Measurements from ENCODE around the gene RNF175. TPM values are rescaled to one million over a fixed set of nuclear protein-coding genes. Genes with fewer than 3 reads are reported as not detected.

Gene RNF175
- total RNA-seq, 1 donor from 2014 or later, result not detected

- Histone ChIP-seq H3K4me3 (no peak overlapping the region), H3K27ac (no peak overlapping the region), H3K27me3 (no peaks in the 10 kb centered on the region), H3K4me1 (no peaks in the 10 kb centered on the region), H3K36me3 (no peaks in the 10 kb centered on the region), H3K9me3 (no peaks in the 10 kb centered on the region)
- DNase-seq (ENCODE audit: low spot score in 2 of 2), result no peak
- intact Hi-C loops (cut with DNase I), result no loop called here
- TF ChIP-seq, protein P1, sequence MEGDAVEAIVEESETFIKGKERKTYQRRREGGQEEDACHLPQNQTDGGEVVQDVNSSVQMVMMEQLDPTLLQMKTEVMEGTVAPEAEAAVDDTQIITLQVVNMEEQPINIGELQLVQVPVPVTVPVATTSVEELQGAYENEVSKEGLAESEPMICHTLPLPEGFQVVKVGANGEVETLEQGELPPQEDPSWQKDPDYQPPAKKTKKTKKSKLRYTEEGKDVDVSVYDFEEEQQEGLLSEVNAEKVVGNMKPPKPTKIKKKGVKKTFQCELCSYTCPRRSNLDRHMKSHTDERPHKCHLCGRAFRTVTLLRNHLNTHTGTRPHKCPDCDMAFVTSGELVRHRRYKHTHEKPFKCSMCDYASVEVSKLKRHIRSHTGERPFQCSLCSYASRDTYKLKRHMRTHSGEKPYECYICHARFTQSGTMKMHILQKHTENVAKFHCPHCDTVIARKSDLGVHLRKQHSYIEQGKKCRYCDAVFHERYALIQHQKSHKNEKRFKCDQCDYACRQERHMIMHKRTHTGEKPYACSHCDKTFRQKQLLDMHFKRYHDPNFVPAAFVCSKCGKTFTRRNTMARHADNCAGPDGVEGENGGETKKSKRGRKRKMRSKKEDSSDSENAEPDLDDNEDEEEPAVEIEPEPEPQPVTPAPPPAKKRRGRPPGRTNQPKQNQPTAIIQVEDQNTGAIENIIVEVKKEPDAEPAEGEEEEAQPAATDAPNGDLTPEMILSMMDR (IDR thresholded peaks at IDR 0.05), result no peak
Measured at GRCh38 chr4:153778383-153778782, 18.6 kb upstream of the RNF175 start.

DNA sequence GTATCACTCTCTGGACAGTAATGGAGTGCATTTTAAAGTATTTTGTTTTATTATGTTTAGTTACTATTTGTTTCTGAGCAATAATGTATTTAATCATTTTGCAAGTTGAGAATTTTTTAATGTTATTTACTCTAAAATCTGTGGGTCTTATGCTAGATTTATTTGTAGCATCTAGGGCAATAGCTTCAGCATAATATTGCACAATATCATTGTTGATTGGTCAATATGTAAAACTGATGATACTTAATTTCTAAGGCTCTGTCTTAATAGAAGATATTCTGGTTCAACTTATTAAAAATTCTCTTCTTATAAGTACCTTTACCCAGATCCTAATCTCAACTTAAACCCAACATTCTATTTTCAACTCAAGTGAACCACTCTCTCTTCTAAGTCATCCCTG, 17.6 kb upstream of the RNF175 start:
- H3K4me1 ChIP-seq, result no peaks in the 10 kb centered on the region
- H3K9me3 ChIP-seq, result no peaks in the 10 kb centered on the region
- intact Hi-C loops (cut with DNase I), result no loop called here
- no peaks in the 10 kb centered on the region for H3K36me3 ChIP-seq
- H3K27ac ChIP-seq, result no peak overlapping the region
- no peaks in the 10 kb centered on the region for H3K27me3 ChIP-seq
- TF ChIP-seq, protein P1 (IDR thresholded peaks at IDR 0.05), result no peak
- no peak overlapping the region for H3K4me3 ChIP-seq
- no peak for DNase-seq (ENCODE audit: low spot score in 2 of 2)

- H3K27me3 ChIP-seq, result no peaks in the 10 kb centered on the region
- H3K4me3 ChIP-seq, result no peak overlapping the region
- no peak overlapping the region for H3K27ac ChIP-seq
- H3K36me3 ChIP-seq, result no peaks in the 10 kb centered on the region
- no peaks in the 10 kb centered on the region for H3K4me1 ChIP-seq
- intact Hi-C loops (cut with DNase I), result no loop called here
- TF ChIP-seq, protein P1 (IDR thresholded peaks at IDR 0.05), result no peak
- no peak for DNase-seq (ENCODE audit: low spot score in 2 of 2)
- H3K9me3 ChIP-seq, result no peaks in the 10 kb centered on the region
Measured at GRCh38 chr4:153776601-153777000, 16.8 kb upstream of the RNF175 start.

GRCh38 chr4:153773236-153773690, 13.4 kb upstream of the RNF175 start:
- no peak for DNase-seq (ENCODE audit: low spot score in 2 of 2)
- TF ChIP-seq, protein P1 (IDR thresholded peaks at IDR 0.05), result no peak
- intact Hi-C loops (cut with DNase I), result no loop called here

DNA sequence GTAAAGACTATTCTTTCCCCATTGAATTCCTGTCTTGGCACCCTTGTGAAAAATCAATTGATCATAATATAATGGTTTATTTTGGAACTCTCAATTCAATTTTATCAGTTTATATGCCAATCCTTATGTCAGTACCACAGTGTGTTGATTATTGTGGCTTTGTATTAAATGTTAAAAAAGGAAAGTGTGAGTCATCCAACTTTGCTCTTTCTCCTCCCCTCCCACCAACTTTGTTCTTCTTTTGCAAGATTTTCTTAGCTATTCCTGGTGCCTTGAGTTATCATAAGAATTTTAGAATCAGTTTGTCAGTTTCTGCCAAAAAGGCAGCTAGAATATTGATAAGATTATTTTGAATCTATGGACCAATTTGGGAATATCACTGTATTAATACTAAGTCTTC, 11.2 kb upstream of the RNF175 start:
- no peak for DNase-seq (ENCODE audit: low spot score in 2 of 2)
- H3K4me3 ChIP-seq, result no peak overlapping the region
- TF ChIP-seq, protein P1 (IDR thresholded peaks at IDR 0.05), result no peak
- H3K27ac ChIP-seq, result no peak overlapping the region
- H3K4me1 ChIP-seq, result no peaks in the 10 kb centered on the region
- intact Hi-C loops (cut with DNase I), result no loop called here
- H3K27me3 ChIP-seq, result no peaks in the 10 kb centered on the region
- H3K9me3 ChIP-seq, result no peaks in the 10 kb centered on the region
- H3K36me3 ChIP-seq, result no peaks in the 10 kb centered on the region

More at GRCh38 chr4:153773236-153773690, 13.4 kb upstream of the RNF175 start:
- no peaks in the 10 kb centered on the region for H3K9me3 ChIP-seq
- H3K4me1 ChIP-seq, result no peaks in the 10 kb centered on the region
- no peaks in the 10 kb centered on the region for H3K36me3 ChIP-seq
- H3K27ac ChIP-seq, result no peak overlapping the region
- H3K4me3 ChIP-seq, result no peak overlapping the region
- no peaks in the 10 kb centered on the region for H3K27me3 ChIP-seq

- Histone ChIP-seq H3K27ac (no peak overlapping the region), H3K27me3 (no peaks in the 10 kb centered on the region), H3K4me1 (no peaks in the 10 kb centered on the region), H3K36me3 (no peaks in the 10 kb centered on the region), H3K4me3 (no peak overlapping the region), H3K9me3 (no peaks in the 10 kb centered on the region)
- intact Hi-C loops (cut with DNase I), result no loop called here
- no peak for DNase-seq (ENCODE audit: low spot score in 2 of 2)
- TF ChIP-seq, protein P1 (IDR thresholded peaks at IDR 0.05), result no peak
Measured at GRCh38 chr4:153766758-153767157, 6.9 kb upstream of the RNF175 start.

Measured in ascending aorta (tissue), 2 donors.